ENCODE data around the gene PHKA1. TPM values are rescaled to one million over a fixed set of nuclear protein-coding genes. Genes with fewer than 3 reads are reported as not detected.
"Not testable (repeated sequence)": the region's sequence is repeated elsewhere in the genome, so short reads cannot be mapped to it uniquely, and the experiment has no call there.

PHKA1 gene
- total RNA-seq: 5.8 TPM
- long read RNA-seq, full-length matches to known transcripts: 1 of 8 reads
- long read RNA-seq, partial matches to known transcripts: 4 of 8 reads
- long read RNA-seq, other reads (novel, unspliced or antisense): 3 of 8 reads

DNA sequence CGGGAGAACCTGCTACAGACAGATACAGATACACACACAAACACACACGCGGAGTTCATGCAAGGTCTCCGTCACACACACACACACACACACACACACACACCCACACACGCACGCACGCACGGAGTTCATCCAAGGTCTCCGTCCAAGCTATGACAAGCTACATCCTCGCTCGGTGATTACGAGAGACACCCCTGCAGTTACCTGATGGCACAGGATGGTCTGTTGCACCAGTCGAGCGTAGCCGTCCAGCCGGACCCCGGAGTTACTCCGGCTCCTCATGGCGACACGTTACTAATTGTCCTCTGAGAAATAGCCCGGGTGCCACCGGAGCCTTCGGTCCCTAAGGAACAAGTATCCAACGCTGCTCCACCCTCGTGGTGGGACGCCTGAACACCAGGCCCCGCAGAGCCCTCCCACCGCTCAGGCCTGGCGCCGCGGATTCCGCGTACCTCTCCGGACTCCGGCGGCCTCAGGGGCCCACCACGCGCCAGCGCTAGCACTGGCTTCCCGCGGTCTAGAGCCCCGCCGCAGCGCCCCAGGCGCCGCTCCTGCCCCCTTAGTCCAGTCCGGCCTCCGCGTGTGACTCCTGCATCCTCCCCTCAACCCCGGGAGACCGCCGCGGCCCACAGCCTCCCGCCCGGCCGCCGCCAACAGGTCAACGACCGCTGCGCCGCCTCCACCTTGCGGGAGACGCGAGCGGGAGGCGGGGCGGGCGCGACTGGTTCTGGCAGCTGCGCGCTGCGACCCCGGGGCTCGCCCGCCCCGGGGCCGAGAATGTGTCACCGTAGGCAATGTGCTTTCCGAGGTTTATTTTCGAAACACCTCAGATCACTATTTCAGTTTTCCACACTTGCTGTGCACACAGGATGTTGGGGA is at the start of gene PHKA1:
PHKA1 (minus strand) TSS at position 708 of the 879 bp plus-strand sequence; CDS start at position 282, 426 bp downstream.
- DNase-seq (ENCODE audit: low spot score): peak; percentile 77

DNA sequence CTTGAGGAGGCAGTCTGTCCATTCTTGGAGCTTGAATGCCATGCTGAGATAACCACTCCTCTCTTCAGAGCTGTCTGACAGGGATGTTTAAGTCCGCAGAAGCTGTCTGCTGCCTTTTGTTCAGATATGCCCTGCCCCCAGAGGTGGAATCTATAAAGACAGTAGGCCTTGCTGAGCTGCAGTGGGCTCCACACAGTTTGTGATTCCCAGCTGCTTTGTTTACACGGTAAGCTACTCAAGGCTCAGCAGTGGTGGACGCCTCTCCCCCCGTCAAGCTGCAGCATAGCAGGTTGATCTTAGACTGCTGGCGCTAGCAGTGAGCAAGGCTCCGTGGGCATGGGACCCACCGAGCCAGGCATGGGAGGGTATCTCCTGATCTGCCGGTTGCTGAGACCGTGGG is 46.3 kb upstream of the PHKA1 start:
- intact Hi-C loops (cut with DNase I); DNase-seq (ENCODE audit: low spot score): not testable (repeated sequence)

More for the DNA sequence above, at the start of gene PHKA1:
- intact Hi-C loops (cut with DNase I): not testable (repeated sequence)

DNA sequence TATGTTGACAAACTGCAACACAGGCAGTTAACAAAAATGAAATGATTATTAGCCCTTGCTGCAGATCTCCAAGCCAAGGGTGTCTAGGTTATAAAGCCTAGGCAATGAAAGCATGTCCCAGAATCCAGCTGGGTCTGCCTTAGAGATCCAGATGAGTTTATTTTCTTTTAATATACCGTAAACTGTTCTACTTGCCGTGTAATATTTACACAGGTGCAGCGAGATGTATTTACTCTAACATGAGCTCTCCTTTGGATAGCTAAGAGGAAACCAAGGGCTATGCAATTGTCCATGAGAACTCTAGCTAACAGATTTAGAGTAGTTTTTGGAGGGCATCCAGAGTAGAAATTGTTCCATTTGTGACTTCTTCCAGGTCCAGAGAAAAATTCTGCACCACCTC is 34.4 kb upstream of the PHKA1 start:
- DNase-seq (ENCODE audit: low spot score); intact Hi-C loops (cut with DNase I): not testable (repeated sequence)

GRCh38 chrX:72745546-72745945 is 31.4 kb upstream of the PHKA1 start:
- DNase-seq (ENCODE audit: low spot score); intact Hi-C loops (cut with DNase I): not testable (repeated sequence)

GRCh38 chrX:72735561-72735960 is 21.5 kb upstream of the PHKA1 start:
- intact Hi-C loops (cut with DNase I): no loop called here
- DNase-seq (ENCODE audit: low spot score): no peak

DNA sequence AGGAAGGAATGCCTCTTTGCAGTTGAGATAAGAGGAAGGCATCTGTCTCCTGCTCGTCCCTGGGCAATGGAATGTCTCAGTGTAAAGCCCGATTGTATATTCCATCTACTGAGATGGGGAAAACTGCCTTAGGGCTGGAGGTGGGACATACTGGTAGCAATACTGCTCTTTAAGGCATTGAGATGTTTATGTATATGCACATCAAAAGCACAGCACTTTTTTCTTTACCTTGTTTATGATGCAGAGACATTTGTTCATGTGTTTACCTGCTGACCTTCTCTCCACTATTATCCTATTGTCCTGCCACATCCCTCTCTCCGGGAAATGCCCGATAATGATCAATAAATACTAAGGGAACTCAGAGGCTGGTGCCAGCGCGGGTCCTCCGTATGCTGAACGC is 19.5 kb upstream of the PHKA1 start:
- DNase-seq (ENCODE audit: low spot score); intact Hi-C loops (cut with DNase I): not testable (repeated sequence)

DNA sequence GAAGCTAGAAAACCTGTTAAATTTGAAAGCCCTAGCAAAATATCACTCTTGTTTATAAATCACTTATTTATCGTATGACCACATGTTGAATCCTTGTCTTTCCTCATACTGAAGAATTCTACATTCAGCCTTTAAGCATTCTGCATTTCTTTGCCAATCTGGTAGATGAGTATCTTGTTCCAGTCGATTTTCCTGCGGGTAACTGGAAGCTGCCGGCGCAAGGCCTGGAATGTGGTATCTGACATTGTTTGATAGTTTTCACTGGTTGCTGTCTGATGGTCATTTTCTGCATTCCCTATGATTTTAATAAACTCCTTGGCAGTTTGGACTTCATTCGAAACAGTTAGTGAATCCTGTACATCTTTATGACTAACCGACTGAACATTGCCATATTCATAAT is 13.7 kb upstream of the PHKA1 start:
- DNase-seq (ENCODE audit: low spot score): no peak
- intact Hi-C loops (cut with DNase I): no loop called here

DNA sequence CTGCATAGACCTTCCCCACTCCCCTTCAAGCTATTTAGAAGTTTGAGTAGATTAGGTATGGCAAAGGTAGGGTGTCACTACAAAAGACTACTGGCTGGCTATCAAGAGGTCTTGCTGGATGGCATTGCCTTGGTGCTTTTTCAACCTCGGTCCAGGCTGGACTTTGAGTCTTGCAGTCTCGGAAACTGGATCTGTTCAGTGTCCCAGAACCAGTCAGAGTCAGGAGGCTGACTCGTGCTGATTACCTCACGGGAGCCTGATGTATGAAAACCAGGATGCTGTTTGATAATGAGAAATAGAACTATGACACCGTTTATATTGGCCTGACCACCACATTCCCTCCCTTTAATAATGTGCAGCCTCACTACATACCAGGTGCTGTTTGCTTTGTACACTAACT is 2.7 kb upstream of the PHKA1 start:
- DNase-seq (ENCODE audit: low spot score): no peak

DNA sequence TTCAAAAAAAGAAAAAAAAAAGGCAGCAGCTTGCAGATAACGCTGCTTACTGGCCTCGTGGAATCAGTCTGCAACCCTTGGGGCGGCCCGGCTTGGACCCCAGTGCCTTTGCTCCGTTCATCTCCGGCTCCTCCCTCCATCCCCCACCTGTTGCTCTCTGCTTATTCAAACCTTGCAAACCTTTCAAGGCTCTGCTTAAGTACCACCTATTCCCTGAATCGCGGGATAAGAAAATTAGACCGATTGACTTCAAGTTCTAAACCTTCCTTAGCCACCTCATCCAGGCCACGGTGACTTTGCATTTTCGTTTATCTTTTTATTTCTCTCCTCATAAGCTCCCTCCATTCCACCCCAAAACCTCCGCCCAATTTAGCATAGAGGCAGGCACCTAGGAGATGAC is 1.4 kb upstream of the PHKA1 start:
- intact Hi-C loops (cut with DNase I): no loop called here
- DNase-seq (ENCODE audit: low spot score): no peak

More for the DNA sequence above, 2.7 kb upstream of the PHKA1 start:
- intact Hi-C loops (cut with DNase I): no loop called here

- DNase-seq (ENCODE audit: low spot score): peak; percentile 78
- intact Hi-C loops (cut with DNase I): no loop called here
Observed at GRCh38 chrX:72714478-72714916, 391 bp upstream of the PHKA1 start.

GRCh38 chrX:72713130-72713529 is 976 bp downstream of the PHKA1 start:
- DNase-seq (ENCODE audit: low spot score): no peak
- intact Hi-C loops (cut with DNase I): no loop called here

- no peak for DNase-seq (ENCODE audit: low spot score)
- intact Hi-C loops (cut with DNase I): no loop called here
Observed at GRCh38 chrX:72712094-72712755, 1.9 kb downstream of the PHKA1 start.

GRCh38 chrX:72705814-72706213 is 8.3 kb downstream of the PHKA1 start:
- no peak for DNase-seq (ENCODE audit: low spot score)

DNA sequence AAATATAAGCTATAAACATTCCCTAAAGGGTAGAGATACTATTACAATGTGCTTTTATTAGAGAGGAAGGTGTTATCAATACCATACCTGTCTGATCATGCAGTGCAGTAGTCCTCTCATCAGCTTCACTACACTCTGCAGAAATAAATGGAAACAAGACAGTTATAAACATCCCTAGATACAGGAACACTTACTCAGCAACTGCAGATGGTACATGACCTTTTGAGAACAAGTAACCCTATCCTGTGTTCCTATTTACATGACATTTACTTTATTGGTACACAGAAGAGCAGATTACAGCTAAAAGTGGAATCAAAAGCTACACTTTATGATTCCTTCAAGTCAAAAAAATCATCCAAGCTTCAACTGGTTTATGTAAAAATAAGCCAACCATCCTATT is 9.0 kb downstream of the PHKA1 start:
- intact Hi-C loops (cut with DNase I): no loop called here
- DNase-seq (ENCODE audit: low spot score): no peak

More at GRCh38 chrX:72705814-72706213, 8.3 kb downstream of the PHKA1 start:
- intact Hi-C loops (cut with DNase I): no loop called here

DNA sequence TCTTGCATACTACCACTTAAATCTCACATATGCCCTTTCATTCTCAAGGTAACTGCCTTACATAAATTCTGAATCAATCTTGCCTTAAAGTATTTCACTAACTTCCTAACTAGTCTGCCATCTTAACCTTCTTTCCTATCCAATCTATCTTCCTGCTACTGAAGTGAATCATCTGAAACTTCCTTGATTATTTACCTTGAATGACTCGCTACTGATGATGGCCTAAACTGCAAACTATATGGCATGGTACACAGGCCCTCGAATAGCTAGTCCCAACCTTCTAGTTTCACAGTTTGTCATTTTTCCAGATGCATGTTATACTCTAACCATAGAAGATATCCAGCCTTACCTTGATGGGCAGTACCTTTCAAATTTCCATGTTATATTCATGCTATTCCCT is 19.9 kb downstream of the PHKA1 start:
- intact Hi-C loops (cut with DNase I): no loop called here
- DNase-seq (ENCODE audit: low spot score): no peak

DNA sequence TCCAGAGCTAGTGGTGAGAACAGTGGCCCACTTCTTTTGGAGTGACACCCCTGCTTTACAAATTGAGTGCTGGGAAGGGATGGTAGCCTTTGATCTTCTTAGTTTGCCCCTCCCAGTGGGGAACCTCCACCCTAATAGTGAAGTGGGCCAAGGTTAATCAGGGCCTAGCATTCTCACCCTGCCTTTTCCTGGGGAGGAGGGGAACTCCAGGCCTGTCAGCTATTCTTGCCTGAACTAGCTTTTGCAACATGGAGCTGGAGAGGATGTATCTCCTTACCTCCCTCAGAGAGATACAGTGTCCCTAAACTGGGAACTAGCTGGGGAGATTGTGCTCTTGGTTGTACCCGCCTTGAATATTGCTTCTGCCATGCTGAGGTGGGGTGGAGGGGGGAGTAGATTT is 20.6 kb downstream of the PHKA1 start:
- intact Hi-C loops (cut with DNase I): no loop called here
- no peak for DNase-seq (ENCODE audit: low spot score)

GRCh38 chrX:72687396-72687795 is 26.7 kb downstream of the PHKA1 start:
- intact Hi-C loops (cut with DNase I): no loop called here
- no peak for DNase-seq (ENCODE audit: low spot score)

DNA sequence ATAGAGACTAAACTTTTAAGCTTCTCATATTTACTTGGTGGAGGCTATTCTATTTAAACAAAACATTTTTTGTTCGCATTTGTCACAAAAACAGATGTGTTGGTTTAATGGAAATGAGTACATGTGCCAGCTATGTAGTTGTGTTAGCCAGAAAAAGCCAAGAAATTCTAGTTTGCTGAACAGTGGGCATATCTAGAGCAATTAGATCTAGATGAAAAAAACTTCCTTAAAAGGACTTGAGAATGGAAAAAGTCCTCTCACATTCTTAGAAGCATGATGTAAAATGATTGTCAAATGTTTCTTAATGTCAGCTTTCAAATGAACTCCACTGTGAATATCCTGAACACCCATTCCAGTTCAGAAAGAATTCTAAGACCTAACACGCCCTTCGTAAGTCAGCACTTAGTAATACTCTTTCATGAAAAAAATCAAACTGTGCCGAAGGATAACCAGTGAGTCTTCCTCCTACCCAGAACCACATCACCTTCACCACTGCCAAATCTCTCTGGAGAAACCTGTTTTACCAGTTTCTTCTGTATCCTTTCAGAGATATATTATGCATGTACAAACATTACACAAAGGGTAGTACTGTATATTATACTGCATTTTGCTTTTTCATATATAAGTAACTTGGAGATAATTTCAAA is 28.2 kb downstream of the PHKA1 start:
- intact Hi-C loops (cut with DNase I): no loop called here
- no peak for DNase-seq (ENCODE audit: low spot score)

GRCh38 chrX:72685018-72685417 is 29.1 kb downstream of the PHKA1 start:
- no peak for DNase-seq (ENCODE audit: low spot score)
- intact Hi-C loops (cut with DNase I): no loop called here

- intact Hi-C loops (cut with DNase I): no loop called here
- no peak for DNase-seq (ENCODE audit: low spot score)
Observed at GRCh38 chrX:72683631-72684030, 30.5 kb downstream of the PHKA1 start.

Measured in cardiac septum (tissue), 1 donor.